Ectodermal cell (in vitro differentiated cells): ENCODE results near the gene ATP11B.

Experiments used
- H3K27ac ChIP-seq: 2 replicates; pipeline ENCODE4 v1.7.0; 2013; ENCODE audit warnings: mild to moderate bottlenecking, low read depth, low read length; ENCODE audit not compliant: insufficient read depth, poor library complexity, severe bottlenecking
- H3K27me3 ChIP-seq: 2 replicates; pipeline ENCODE4 v1.7.0; 2013; ENCODE audit warnings: mild to moderate bottlenecking, low read length; ENCODE audit not compliant: insufficient read depth, control insufficient read depth, poor library complexity, severe bottlenecking
- H3K36me3 ChIP-seq: one replicate; pipeline ENCODE4 v1.7.0; 2013; ENCODE audit warnings: low read length; ENCODE audit not compliant: control insufficient read depth, insufficient read depth
- H3K4me1 ChIP-seq: one replicate; pipeline ENCODE4 v1.7.0; 2013; ENCODE audit warnings: low read length; ENCODE audit not compliant: control insufficient read depth, insufficient read depth
- H3K4me3 ChIP-seq: 2 replicates; pipeline ENCODE4 v1.7.0; 2013; ENCODE audit warnings: low read depth, low read length, control low read depth; ENCODE audit not compliant: insufficient read depth
- H3K9me3 ChIP-seq: 2 replicates; pipeline ENCODE4 v1.7.0; 2013; ENCODE audit warnings: mild to moderate bottlenecking, low read length, moderate library complexity; ENCODE audit not compliant: control insufficient read depth
- WGBS, 2 experiments: methylation state at CpG; one replicate each; pipeline ENCODE4 v1.1.7; 2013; ENCODE audit warnings: missing lambda C conversion rate in 2 of 2; 5-methylcytosine and 5-hydroxymethylcytosine counted together

Gene ATP11B

DNA sequence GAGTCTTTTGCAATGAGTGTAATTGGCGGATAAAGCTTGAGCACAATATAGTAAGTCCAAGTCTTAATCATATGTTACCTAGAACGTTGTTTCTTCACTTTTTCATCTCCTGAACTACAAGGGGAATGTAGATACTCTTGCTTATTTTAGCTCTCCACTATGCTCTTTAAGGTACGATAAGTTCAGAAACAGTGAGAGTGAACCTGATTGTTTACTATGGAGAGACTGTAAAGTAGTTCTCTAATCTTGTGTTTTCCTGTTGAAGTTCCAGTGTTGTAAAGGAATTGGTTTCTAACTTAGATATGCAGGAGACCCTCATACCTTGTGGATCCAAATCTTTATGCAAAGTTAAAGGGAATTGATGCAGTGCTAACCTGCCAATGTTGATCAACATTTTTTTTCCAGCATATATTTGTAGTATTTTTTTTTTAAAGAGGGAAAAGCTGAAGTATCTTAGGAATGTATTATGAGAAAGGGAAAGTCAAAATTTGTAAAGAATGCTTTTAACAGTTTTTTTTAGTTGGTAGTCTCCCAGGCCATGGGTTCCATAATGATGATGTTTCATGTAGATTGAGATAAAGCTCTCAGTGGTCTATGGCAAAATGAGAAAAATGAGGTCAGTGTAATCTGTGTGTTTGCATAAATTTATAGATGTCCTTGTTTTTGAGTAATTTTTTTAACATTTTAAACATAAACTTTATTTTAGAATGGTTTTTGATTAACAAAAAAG is 14.9 kb downstream of the ATP11B start:
- no peaks in the 10 kb centered on the region for H3K36me3 ChIP-seq
- H3K4me1 ChIP-seq: no peaks in the 10 kb centered on the region
- H3K4me3 ChIP-seq: no peak overlapping the region
- no peak overlapping the region for H3K27ac ChIP-seq
- no peaks in the 10 kb centered on the region for H3K27me3 ChIP-seq
- WGBS, 2 experiments: 88 to 94% methylated on average over 3 of the region's 3 CpGs
- no peaks in the 10 kb centered on the region for H3K9me3 ChIP-seq

DNA sequence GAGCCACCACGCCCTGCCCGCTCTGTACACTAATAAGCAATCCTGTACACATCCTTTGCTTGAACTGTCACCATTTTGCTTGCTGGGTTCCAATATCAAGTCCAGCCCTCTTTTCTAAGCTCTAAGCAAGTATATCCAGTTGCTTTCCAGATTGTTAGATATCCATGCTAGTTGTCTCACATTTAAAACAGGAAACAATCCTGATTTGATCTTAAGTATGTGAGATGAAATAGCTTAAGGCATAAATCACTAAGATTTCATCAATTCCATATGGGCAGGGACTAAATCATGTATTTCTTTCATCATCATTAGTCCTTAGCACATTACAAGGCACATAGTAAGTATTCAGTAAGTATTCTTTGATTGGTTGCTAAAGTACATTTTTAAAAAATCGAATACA is 16.2 kb downstream of the ATP11B start:
- H3K36me3 ChIP-seq: no peaks in the 10 kb centered on the region
- no peaks in the 10 kb centered on the region for H3K4me1 ChIP-seq
- H3K27ac ChIP-seq: no peak overlapping the region
- no peak overlapping the region for H3K4me3 ChIP-seq
- H3K9me3 ChIP-seq: no peaks in the 10 kb centered on the region
- WGBS, 2 experiments: 93 to 97% methylated on average over 3 of the region's 3 CpGs
- H3K27me3 ChIP-seq: no peaks in the 10 kb centered on the region

DNA sequence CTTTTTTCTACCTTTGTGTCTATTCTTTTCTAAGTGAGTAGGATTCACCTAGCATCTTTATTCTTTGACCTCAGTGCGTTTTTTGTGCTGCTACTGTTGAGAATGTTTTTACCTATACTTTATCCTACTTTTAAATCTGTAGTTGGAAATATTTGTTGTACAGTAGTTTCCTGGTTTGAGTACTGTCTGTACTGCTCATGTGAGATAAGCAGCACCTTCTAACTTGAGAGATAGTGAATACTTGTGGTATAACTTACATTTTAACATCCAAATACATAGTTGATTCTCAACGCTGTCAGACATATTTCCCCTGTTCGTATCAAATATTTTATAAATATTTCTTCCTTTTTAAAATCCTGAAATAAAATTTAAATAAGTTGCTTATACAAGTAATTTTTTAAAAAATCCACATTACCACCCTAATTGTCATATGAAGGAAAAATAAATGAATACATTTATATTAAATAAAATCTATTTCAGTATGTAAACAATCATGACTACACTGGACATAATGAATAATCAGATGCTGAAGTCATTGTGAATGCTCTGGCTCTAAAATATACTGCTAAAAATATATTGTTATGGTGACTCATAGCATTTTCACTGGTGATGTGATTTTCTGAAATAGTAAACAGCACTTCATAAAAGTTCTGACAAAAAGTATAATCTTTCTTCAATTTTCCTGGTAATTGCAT is 17.4 kb downstream of the ATP11B start:
- Histone ChIP-seq H3K9me3 (no peaks in the 10 kb centered on the region), H3K27me3 (no peaks in the 10 kb centered on the region), H3K27ac (no peak overlapping the region), H3K36me3 (no peaks in the 10 kb centered on the region), H3K4me1 (no peaks in the 10 kb centered on the region), H3K4me3 (no peak overlapping the region)
- WGBS, 2 experiments: 100% methylated on average over 1 of the region's 3 CpGs

DNA sequence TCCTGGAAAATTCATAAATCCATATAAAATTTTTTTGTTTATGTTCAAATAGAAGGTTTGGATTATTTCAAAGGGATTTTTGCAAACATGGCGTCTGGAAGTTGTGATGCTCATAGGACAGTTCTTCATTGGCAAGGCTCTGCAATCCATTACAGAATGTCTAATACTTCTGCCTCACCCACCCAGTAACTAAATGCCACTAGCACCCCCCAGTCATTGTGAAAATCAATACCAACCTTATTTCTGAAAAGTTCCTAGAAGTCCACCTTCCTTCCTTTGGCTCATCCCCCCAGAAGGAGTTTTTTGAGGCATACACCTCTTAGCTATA is 17.9 kb downstream of the ATP11B start:
- WGBS, 2 experiments: 88 to 91% methylated on average over 1 of the region's 1 CpG
- Histone ChIP-seq H3K27me3 (no peaks in the 10 kb centered on the region), H3K36me3 (no peaks in the 10 kb centered on the region), H3K27ac (no peak overlapping the region), H3K9me3 (no peaks in the 10 kb centered on the region), H3K4me3 (no peak overlapping the region), H3K4me1 (no peaks in the 10 kb centered on the region)

DNA sequence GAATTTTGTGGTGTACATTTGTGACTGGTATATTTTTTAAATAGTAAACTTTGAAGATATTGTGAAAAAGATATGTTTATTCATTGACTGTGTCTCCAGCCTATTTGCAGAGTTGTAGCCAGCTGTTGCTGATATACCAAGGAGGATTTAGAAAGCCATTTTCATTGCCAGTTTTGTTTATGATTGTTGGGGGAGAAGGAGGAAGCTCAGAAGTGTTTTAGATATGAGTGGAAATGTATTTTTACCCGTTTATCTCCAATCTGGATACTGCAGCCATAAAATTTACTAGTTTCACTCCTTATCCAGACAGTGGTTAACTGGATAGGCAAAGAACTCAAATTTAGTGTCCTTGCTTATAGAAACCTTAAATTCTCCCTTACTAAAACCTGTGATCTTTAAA is 18.8 kb downstream of the ATP11B start:
- no peaks in the 10 kb centered on the region for H3K9me3 ChIP-seq
- no peak overlapping the region for H3K27ac ChIP-seq
- no peaks in the 10 kb centered on the region for H3K36me3 ChIP-seq
- H3K27me3 ChIP-seq: no peaks in the 10 kb centered on the region
- 88 to 100% methylated on average over 1 of the region's 1 CpG for WGBS, 2 experiments
- H3K4me3 ChIP-seq: no peak overlapping the region
- H3K4me1 ChIP-seq: no peaks in the 10 kb centered on the region

DNA sequence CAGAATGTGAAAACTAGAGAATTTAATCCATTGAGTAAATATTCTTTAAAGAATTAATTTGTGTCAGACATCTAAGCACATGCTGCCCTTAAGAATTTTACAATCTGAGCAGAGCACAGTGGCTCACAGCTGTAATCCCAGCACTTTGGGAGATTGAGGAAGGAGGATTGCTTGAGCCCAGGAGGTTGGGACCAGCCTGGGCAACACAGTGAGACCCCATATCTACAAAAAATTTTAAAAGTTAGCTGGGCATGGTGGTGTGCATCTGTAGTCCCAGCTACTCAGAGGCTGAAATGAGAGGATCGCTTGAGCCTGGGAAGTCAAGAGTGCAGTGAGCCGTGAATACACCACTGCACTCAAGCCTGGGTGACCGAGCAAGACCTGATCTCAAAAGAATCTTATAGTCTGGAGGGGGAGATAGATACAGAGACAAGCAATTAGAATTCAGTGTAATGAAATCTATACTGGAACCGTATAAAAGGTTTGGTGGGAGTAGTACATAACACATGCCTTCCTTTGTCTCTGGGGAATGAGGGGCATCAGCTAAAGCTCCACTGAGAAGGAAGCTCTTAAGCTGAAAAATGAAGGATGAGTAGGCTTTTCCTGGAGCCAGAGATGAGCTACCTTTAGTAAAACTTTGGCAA is 21.2 kb downstream of the ATP11B start:
- Histone ChIP-seq H3K9me3 (no peaks in the 10 kb centered on the region), H3K27me3 (no peaks in the 10 kb centered on the region), H3K27ac (no peak overlapping the region), H3K4me1 (no peaks in the 10 kb centered on the region), H3K4me3 (no peak overlapping the region), H3K36me3 (no peaks in the 10 kb centered on the region)
- WGBS, 2 experiments: 87% methylated on average over 4 of the region's 4 CpGs

DNA sequence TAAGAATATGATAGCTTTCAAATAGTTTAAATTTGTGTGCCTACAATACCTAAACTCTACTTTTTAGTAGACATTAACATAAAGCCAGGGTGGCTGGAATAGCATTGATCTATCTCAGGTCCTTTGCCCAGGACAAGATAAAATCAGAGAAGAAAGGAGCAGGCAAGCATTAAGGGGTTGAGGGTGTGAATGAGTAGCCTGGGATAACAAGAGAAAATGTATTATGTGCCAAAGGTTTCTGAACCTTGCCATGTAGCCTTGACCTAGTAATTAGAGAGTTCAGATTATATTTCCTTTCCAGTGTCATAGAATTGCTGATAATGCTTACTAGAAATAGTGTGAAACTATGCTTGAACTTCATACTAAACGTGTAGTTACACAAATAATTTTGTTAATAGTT is 22.9 kb downstream of the ATP11B start:
- Histone ChIP-seq H3K36me3 (no peaks in the 10 kb centered on the region), H3K4me1 (no peaks in the 10 kb centered on the region), H3K4me3 (no peak overlapping the region), H3K27me3 (no peaks in the 10 kb centered on the region), H3K27ac (no peak overlapping the region), H3K9me3 (no peaks in the 10 kb centered on the region)
- 100% methylated on average over 1 of the region's 1 CpG; no CpG with 5 or more reads in 1 of the 2 experiments for WGBS, 2 experiments

DNA sequence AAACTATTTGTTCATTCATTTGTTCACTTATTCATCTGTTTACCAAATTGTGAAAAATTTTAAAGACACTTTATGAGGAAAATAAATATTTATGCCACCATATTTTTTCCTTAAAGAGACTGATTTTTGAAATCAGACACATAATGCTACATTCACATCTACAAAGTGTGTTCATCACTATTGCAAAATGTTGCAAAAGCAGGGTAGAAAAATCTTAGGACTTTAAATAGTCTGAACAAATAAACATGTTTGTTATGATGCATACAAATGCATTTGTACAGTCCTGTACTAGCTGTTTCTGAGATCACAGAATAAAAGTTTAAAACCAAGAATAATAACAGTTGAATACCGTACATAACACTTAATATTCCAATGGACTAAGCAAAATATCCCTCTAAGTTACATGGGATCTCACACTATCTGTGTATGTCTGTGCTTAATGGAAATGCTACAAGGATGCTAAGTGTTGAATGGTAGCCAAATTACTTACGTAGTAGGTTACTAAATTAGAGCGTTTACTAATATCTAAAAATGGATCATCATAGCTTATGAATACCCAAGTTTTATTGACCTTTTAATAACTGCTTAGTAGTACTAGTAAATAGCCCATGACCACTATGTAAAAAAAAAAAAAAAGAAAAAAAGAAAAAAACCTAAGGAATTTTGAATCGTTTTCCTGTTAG is 25.1 kb downstream of the ATP11B start:
- Histone ChIP-seq H3K4me3 (no peak overlapping the region), H3K36me3 (no peaks in the 10 kb centered on the region), H3K9me3 (no peaks in the 10 kb centered on the region), H3K27ac (no peak overlapping the region), H3K4me1 (no peaks in the 10 kb centered on the region), H3K27me3 (no peaks in the 10 kb centered on the region)
- 97 to 100% methylated on average over 1 to 2 of the region's 4 CpGs for WGBS, 2 experiments

DNA sequence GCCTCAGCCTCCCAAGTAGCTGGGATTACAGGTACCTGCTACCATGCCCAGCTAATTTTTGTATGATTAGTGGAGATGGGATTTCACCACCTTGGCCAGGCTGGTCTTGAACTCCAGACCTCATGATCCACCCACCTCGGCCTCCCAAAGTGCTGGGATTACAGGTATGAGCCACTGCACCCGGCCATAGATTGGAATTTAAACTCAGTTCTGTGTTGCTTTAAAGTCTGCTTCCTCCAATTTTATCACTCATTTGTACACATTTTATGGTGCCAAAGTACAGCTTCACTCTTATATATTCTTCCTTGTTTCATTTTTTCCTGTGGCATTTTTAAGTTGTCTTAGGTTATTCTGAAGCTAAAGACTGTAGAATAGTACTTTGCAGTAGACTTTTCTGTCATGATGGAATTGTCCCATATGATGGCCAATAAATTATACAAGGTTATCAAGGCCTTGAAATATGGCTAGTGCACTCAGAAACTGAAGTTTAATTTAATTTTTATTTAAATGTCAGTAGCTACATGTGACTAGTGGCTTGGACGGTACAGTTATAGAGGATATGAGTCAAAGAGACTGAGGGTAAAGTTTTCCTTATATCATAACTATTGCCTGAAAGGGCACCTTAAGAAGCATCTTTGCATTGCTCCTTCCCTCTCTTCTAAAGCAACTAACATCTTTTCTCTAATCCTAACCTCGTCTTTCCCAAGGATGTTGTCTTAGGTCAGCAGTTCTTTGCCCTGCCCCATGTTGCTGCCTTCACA is 28.1 kb downstream of the ATP11B start:
- Histone ChIP-seq H3K27ac (no peak overlapping the region), H3K4me1 (no peaks in the 10 kb centered on the region), H3K27me3 (no peaks in the 10 kb centered on the region), H3K9me3 (no peaks in the 10 kb centered on the region), H3K4me3 (no peak overlapping the region), H3K36me3 (no peaks in the 10 kb centered on the region)
- WGBS, 2 experiments: 83 to 97% methylated on average over 3 to 4 of the region's 4 CpGs
